ENCODE data around the gene CFAP99.

Gene CFAP99

DNA sequence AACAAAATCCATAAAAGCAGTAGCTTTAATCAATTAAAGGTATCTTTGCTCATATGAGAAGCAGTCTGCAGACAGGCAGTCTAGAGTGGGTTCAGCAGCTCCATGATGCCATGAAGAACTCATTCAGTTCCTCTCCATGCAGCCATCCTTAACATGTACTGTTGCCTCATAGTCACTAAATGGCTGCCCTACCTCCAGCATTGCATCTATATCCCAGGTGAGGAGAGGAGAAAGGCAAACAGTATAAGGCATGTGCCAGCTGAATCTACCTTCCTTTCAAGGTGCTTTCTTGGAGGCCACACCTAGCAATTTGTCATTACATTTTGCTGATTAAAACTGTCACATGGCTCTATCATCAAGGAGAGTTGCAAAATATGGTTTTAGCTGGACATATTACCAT, 13.2 kb downstream of the CFAP99 start:
- no peak overlapping the region for H2AFZ ChIP-seq (ENCODE audit: low read length)
- H4K20me1 ChIP-seq (ENCODE audit: insufficient read depth, low read length, poor library complexity, severe bottlenecking): no peaks in the 10 kb centered on the region
- no peaks in the 10 kb centered on the region for H3K4me1 ChIP-seq (ENCODE audit: insufficient read depth, low read length, poor library complexity, severe bottlenecking)
- H3K9ac ChIP-seq (ENCODE audit: low read depth, low read length, poor library complexity, severe bottlenecking): no peak overlapping the region
- H3K9me3 ChIP-seq (ENCODE audit: insufficient read depth, low read depth, low read length): no peaks in the 10 kb centered on the region
- H3K4me2 ChIP-seq (ENCODE audit: low read depth, low read length, poor library complexity, severe bottlenecking): no peak overlapping the region
- H3K36me3 ChIP-seq (ENCODE audit: insufficient read depth, low read length): no peaks in the 10 kb centered on the region
- TF ChIP-seq EZH2phosphoT487 (IDR thresholded peaks at IDR 0.05; ENCODE audit: borderline replicate concordance): no peak
- TF ChIP-seq, protein P1, sequence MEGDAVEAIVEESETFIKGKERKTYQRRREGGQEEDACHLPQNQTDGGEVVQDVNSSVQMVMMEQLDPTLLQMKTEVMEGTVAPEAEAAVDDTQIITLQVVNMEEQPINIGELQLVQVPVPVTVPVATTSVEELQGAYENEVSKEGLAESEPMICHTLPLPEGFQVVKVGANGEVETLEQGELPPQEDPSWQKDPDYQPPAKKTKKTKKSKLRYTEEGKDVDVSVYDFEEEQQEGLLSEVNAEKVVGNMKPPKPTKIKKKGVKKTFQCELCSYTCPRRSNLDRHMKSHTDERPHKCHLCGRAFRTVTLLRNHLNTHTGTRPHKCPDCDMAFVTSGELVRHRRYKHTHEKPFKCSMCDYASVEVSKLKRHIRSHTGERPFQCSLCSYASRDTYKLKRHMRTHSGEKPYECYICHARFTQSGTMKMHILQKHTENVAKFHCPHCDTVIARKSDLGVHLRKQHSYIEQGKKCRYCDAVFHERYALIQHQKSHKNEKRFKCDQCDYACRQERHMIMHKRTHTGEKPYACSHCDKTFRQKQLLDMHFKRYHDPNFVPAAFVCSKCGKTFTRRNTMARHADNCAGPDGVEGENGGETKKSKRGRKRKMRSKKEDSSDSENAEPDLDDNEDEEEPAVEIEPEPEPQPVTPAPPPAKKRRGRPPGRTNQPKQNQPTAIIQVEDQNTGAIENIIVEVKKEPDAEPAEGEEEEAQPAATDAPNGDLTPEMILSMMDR (conservative IDR thresholded peaks at IDR 0.05; ENCODE audit: low read length): no peak
- H3F3A ChIP-seq (ENCODE audit: low read depth): no peaks in the 10 kb centered on the region
- H3K9me2 ChIP-seq (replicated peaks; ENCODE audit: low read depth, low read length): no peaks in the 10 kb centered on the region
- H3K79me2 ChIP-seq (ENCODE audit: insufficient read depth, low read length): no peaks in the 10 kb centered on the region
- H3K4me3 ChIP-seq (ENCODE audit: low read length, poor library complexity, severe bottlenecking): no peak overlapping the region
- H3K27me3 ChIP-seq (ENCODE audit: insufficient read depth, low read length, poor library complexity, severe bottlenecking): no peaks in the 10 kb centered on the region

DNA sequence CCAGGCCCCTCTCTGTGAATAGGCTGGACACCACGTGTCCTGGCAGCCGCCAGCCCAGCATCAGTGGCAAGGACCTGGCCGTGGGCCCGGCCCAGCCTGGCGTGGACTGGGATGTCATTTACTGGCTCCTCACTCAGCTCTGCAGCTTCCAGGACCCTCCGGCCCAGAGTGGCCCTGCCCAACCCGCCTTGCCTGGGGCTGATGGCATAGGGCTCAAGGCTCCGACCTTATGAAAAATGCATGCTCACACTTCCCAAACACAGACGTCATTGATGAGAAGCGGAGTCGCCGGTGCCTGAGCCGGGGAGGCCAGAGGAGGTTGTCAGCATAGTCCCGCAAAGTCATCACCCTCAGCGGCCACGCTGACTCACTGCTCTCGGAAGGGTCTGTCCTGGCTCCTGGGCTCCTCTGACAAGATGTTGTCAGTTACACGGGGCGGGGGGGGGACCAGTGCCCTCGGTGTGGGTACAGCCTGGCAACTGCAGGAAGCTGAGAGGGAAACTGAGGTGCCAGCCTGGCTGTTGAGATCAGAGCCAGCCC, 14.3 kb downstream of the CFAP99 start:
- TF ChIP-seq, protein P1 (conservative IDR thresholded peaks at IDR 0.05; ENCODE audit: low read length): no peak
- no peak for TF ChIP-seq EZH2phosphoT487 (IDR thresholded peaks at IDR 0.05; ENCODE audit: borderline replicate concordance)
- Histone ChIP-seq H2AFZ (ENCODE audit: low read length) (no peak overlapping the region), H3K9me2 (replicated peaks; ENCODE audit: low read depth, low read length) (no peaks in the 10 kb centered on the region), H3K36me3 (ENCODE audit: insufficient read depth, low read length) (no peaks in the 10 kb centered on the region), H3K4me3 (ENCODE audit: low read length, poor library complexity, severe bottlenecking) (no peak overlapping the region), H3K9me3 (ENCODE audit: insufficient read depth, low read depth, low read length) (no peaks in the 10 kb centered on the region), H3K4me1 (ENCODE audit: insufficient read depth, low read length, poor library complexity, severe bottlenecking) (no peaks in the 10 kb centered on the region), H3K79me2 (ENCODE audit: insufficient read depth, low read length) (no peaks in the 10 kb centered on the region), H4K20me1 (ENCODE audit: insufficient read depth, low read length, poor library complexity, severe bottlenecking) (no peaks in the 10 kb centered on the region), H3F3A (ENCODE audit: low read depth) (no peaks in the 10 kb centered on the region), H3K27me3 (ENCODE audit: insufficient read depth, low read length, poor library complexity, severe bottlenecking) (no peaks in the 10 kb centered on the region), H3K4me2 (ENCODE audit: low read depth, low read length, poor library complexity, severe bottlenecking) (no peak overlapping the region), H3K9ac (ENCODE audit: low read depth, low read length, poor library complexity, severe bottlenecking) (no peak overlapping the region)

DNA sequence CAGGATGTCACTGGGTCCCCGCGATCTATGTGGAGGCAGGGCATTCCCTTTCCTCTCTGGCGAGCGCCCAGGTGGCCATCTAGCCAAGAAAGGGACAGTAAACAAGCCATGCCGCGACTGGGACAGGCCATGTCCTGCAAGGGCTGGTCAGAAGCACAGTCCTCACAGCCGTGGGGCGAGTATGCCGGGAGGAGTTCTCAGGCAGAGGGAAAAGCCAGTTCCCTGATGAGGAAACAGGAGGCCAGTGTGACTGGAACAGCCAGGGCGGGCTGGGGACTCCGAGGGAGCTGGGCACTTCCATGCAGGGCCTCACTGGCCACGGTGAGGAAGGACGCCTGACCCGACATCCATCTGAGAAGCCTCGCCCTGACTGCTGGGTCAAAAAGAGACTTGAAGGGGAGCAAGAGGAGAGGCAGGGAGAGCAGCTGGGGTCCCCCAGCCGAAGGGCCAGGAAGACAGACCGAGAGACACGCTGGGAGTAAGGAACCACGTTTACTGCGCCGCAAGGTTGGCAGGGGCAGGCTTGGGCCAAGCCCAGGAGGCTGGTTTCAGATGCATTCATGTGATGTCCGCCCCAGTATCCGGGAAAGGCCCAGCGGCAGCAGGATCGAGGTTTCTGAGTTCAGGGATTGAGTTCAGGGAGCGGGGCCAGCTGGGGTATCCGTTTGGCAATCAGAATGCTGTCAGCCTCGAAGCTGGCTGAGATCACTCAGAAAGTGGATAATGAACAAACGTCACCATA, 15.0 kb downstream of the CFAP99 start:
- no peaks in the 10 kb centered on the region for H3F3A ChIP-seq (ENCODE audit: low read depth)
- H3K27me3 ChIP-seq (ENCODE audit: insufficient read depth, low read length, poor library complexity, severe bottlenecking): no peaks in the 10 kb centered on the region
- no peak overlapping the region for H2AFZ ChIP-seq (ENCODE audit: low read length)
- TF ChIP-seq EZH2phosphoT487 (IDR thresholded peaks at IDR 0.05; ENCODE audit: borderline replicate concordance): no peak
- TF ChIP-seq, protein P1 (conservative IDR thresholded peaks at IDR 0.05; ENCODE audit: low read length): no peak
- no peaks in the 10 kb centered on the region for H3K9me2 ChIP-seq (replicated peaks; ENCODE audit: low read depth, low read length)
- no peaks in the 10 kb centered on the region for H3K79me2 ChIP-seq (ENCODE audit: insufficient read depth, low read length)
- H3K36me3 ChIP-seq (ENCODE audit: insufficient read depth, low read length): no peaks in the 10 kb centered on the region
- no peak overlapping the region for H3K4me2 ChIP-seq (ENCODE audit: low read depth, low read length, poor library complexity, severe bottlenecking)
- H3K9ac ChIP-seq (ENCODE audit: low read depth, low read length, poor library complexity, severe bottlenecking): no peak overlapping the region
- no peaks in the 10 kb centered on the region for H3K9me3 ChIP-seq (ENCODE audit: insufficient read depth, low read depth, low read length)
- no peaks in the 10 kb centered on the region for H4K20me1 ChIP-seq (ENCODE audit: insufficient read depth, low read length, poor library complexity, severe bottlenecking)
- no peaks in the 10 kb centered on the region for H3K4me1 ChIP-seq (ENCODE audit: insufficient read depth, low read length, poor library complexity, severe bottlenecking)
- no peak overlapping the region for H3K4me3 ChIP-seq (ENCODE audit: low read length, poor library complexity, severe bottlenecking)
